Frontal cortex (tissue), 4 donors: ENCODE results near the gene NEB. TPM values are rescaled to one million over a fixed set of nuclear protein-coding genes. Genes with fewer than 3 reads are reported as not detected.
A peak's percentile ranks its signal among the peaks of the same experiment; 100 is the strongest.
"Not testable (repeated sequence)": the region's sequence is repeated elsewhere in the genome, so short reads cannot be mapped to it uniquely, and the experiment has no call there.

Source experiments
- DNase-seq, 2 donors: peaks; one replicate each; pipeline ENCODE4 v3.0.0; 2012; ENCODE audit warnings: low spot score in 2 of 2
- FAIRE-seq: peaks from 2 replicates; lab custom pipeline; 2012; peaks lifted over from hg19 to GRCh38; lab: Jason Lieb, UNC
- total RNA-seq: library from RNA; depleted of rRNA; stranded (reverse); fragments of >200 nt; gene quantifications from one replicate; pipeline ENCODE4 v1.2.3, GENCODE V29; 2014
- donor health status: control.
- donor health status: control.
- donor health status: control.

The NEB gene
- total RNA-seq, 1 donor from 2014 or later: 0.41 TPM

DNA sequence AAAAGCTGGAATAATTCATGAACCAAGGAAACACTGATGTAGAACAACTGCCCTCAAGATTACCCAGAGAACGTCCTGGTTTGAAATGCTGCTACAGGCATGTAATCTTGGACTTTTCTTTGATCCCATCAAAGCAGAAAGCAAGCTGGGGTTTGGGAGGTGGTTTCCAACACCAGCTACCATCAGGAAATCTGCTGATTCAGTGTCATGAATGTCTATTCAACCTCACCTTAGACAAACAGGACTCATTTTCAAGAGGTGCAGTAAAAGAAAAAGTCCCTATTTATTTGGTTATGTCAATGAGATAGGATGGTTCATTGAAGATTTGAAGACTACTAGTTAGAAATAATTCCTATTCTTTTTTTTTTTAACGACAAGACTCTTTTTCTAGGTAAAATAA, 72.7 kb downstream of the NEB start:
- FAIRE-seq (no peak), DNase-seq (no peak)

DNA sequence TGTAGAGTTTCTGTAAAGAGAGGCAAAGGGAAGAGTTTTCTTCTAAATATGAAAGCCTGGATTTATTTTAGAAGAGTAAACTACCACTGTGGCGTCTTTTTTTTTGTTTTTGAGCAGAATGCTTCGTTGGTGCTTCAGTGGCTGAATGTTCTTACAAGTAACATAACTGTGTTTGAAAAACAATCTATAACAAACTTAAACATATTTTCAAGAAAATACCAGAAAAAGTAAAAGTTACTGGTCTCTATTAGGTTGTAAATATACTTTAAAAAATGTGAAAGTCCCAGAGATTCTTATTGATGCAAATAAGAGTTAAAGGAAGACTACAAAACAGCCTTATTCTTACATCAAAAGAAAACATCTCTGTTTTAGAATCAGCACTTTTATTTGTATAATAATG, 76.2 kb downstream of the NEB start:
- DNase-seq (no peak), FAIRE-seq (no peak)

DNA sequence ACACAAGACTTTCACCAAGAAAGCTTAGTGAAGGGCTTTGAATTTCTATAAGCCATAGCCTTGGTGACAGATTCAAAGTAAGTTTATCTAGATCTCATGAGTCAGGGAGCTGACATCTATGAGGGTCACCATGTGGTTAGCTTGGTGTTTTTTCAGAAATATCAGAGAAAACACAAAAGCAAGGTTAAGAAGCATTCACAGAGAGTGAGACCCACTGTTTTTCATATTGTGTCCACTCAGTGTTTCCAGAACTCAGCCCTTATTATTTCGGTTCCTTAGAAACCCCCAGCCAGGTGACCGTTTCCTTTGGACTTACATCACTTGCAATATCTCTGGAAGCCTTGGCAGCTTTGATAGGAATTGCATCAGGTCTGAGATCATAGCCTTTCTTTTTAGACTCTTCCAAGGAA, 76.6 kb downstream of the NEB start:
- FAIRE-seq: no peak
- no peak for DNase-seq

DNA sequence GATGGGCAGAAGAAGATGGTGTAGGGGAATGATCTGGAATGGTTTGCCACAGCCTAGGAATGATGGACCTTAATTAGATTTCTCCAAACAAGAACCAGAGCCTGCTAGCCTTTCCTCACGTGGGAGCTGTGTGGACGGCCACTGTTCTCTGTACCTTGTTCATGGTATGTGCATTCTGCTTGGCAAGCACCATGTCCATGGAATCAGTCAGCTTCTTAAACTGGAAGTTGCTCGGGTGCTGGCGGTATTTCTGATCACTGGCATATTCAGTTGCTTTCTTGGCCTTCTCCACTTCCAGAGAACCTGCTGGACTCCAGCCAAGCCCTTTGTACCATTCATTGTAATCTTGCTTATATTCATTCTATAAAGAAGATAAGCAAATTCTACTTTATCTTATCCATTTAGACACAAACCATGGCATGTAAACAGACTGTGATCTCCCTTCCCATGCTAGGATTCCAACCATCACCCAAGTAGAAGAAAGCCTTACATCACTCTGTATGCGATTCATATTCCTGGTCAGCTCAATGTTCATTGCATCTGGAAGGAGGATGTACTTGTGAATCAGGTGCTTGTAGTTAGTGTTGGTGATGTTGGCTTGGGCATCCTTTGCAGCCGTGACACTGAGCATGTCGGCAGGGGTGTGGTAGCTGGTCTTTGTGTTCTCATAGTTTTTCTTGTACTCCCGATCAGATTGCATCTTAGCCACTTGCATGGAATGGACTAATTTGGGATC, 78.4 kb downstream of the NEB start:
- DNase-seq (no peak), FAIRE-seq (no peak)

DNA sequence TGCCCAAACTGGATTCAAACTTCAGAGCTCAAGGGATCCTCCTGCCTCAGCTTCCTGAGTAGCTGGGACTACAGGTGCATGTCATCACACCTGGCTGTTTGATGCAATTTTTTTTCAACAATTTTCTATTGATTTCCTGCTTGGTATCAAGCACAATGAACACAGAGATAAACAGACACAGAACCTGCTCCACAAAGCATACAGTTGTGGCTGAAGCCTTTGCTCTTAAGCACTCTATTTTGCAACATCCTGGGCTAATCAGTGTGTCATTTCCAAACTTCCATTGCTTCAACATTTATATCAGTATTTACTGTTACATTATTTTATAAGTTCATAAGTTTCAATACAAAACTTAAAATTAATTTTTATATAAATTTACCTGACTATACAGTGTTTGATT, 79.4 kb downstream of the NEB start:
- FAIRE-seq (no peak), DNase-seq (no peak)

DNA sequence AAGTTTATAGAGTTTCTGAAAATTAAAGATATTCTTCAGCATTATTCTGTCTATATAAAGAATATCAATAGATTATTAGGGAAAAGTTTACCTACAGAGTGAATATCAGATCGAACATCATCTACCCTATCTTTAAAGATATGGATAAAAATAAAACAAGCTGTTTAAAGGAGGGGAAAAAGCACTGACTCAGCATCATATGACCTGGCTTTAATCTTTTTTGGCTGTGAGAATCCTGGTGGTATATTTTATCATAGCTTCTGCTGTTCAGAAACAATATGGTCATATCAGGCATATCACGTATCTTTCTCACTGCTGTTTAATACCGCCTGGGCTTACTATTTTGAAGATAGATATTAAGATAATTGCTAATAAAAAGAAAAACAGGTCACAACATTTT, 80.2 kb downstream of the NEB start:
- DNase-seq: no peak
- FAIRE-seq: no peak

DNA sequence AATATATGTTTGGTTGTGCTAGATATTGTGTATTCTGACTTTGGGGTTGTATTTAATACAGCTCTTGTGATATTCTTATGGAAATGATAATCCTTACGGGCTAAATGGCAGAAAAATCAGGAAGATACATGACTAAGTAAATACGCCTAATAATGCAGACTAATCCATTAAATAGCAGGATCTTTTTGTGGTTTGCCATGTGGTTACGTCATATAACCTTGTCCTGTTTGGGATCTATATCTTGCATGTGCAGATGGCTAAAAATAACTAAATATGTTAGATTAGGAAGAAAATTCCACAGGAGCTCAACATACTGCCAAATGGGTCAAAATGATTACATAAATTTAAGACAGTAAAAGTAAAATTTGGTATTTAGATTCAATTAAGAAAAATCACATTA, 83.0 kb downstream of the NEB start:
- no peak for FAIRE-seq
- no peak for DNase-seq

DNA sequence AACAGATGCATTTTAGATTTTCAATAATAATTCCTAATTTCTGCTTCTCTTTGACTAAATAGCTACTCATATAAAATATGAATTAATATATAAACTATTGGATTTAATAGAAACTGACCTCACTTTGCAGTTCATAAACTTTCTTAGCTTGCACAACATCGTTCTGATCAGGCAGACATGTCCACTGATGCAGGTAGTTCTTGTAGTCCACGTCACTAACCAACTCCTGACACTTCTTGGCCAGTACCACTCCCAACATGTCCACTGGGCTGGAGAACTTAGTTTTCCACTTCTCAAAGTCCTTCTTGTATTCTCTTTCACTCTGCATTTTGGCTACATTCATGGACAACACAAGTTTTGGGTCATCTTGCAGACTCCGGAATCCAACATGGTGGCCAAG, 83.8 kb downstream of the NEB start:
- DNase-seq (no peak), FAIRE-seq (no peak)

DNA sequence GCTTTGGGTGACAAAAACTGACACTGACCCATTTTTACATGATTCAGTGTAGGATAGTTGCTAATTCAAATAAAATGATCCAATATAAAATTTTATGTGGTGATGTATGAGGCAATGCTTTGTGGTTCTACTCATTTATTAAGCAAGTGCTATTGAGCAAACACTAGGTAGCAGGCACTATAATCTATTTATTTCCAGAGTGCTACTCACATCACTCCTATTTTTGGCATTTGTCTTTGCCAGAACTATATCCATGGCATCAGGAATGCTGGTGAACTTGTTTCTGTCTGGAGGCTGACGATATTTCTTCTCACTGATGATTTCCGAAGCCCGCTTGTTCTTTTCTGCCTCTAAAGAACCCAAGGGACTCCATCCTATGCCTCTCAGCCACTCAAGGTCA, 84.3 kb downstream of the NEB start:
- FAIRE-seq: no peak
- no peak for DNase-seq

DNA sequence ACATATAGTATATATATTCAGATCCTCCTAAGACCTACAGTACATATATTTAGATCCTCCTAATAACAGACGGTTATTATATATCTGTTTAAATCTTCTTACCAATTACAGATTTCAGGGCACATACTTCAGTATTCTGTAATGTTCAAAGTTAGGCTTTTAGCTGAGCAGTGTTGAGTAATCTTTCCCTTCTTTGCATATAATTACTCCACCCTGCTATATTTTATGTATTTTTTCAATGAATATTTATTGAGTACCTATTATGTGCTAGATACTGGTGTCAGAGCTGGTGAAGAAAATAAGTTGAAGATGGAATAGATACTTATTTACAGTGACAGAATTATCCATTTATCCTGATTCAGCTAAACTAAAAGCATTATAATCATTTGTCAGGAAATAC, 84.9 kb downstream of the NEB start:
- no peak for DNase-seq
- FAIRE-seq: no peak

DNA sequence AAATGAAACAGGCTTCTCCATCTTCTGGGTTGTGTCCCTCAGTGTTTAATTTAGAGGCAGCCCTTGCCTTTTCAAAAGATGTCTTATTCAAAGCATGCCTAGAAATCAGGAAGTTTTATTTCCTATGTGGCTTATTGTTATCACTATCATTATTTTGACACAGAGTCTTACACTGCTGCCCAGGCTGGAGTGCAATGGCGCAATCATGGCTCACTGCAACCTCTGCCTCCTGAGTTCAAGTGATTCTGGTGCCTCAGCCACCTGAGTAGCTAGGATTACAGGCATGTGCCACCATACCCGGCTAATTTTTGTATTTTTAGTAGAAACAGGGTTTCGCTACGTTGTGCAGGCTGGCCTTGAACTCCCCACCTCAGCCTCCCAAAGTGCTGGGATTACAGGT, 87.8 kb downstream of the NEB start:
- not testable (repeated sequence) for FAIRE-seq, DNase-seq

DNA sequence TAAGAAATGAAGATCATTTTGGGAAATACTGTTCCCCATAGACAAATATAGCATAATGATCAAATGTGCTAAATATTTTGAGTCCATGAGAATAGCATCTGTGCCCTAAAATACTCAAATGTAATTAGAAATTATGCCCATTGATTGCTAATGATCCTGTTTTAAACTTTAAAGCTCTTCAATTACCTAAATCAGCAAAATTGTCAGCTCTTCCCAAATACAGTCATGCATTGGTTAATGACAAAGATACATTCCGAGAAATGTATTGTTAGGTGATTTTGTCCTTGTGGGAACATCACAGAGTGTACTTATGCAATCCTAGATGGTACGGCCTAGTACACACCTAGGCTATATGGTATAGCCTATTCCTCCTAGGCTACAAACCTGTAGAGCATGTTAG, 89.7 kb downstream of the NEB start:
- no peak for DNase-seq
- FAIRE-seq: no peak

DNA sequence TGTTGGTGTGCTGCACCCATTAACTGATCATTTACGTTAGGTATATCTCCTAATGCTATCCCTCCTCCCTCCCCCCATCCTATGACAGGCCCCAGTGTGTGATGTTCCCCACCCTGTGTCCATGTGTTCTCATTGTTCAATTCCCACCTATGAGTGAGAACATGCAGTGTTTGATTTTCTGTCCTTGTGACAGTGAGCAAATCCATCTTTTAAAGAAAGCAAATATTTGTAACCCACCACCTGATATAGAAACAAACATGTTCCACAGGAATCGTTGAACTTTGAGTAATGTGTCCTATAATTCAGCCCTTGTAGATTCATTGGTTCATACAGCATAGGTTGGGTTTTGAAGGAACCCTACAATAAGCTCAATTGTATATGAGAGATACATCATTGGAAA, 92.4 kb downstream of the NEB start:
- FAIRE-seq, DNase-seq: not testable (repeated sequence)

DNA sequence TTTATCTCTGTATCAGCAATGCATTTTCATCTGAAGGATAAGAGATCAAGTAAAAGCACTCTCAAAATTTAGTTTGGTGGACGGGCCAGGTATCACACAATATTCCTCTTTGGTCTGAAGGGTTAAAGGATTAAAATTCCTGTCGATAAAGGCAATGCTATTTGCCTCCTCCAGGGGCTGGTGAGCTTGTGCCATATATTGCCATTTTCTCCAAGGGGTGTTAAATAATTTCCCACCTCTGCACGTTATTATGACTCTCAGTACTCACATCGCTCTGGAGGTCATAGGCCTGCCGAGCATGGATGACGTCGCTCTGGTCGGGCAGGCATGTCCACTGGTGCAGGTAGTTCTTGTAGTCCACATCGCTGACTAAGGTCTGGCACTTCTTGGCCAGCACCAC, 94.2 kb downstream of the NEB start:
- FAIRE-seq: no peak

DNA sequence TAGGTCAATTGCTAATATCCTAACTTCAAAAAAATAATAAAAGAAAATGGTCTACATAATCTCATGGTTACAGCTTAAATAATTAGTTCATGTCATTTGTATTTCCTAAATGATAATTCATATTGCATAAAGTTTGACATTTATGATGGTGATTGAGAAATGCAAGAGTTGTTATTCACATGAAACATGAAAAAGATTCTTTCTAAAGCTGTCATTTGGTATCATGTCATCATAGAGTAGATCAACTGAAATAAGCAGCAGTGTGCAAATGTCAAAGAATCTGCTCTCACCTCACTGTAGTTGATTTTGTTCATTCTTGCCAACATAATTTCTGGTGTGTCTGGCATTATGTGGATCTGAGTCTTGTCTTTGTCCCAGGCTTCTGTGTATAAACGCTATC, 95.3 kb downstream of the NEB start:
- FAIRE-seq: no peak
- DNase-seq: no peak

More for the DNA sequence above, 94.2 kb downstream of the NEB start:
- DNase-seq: no peak

DNA sequence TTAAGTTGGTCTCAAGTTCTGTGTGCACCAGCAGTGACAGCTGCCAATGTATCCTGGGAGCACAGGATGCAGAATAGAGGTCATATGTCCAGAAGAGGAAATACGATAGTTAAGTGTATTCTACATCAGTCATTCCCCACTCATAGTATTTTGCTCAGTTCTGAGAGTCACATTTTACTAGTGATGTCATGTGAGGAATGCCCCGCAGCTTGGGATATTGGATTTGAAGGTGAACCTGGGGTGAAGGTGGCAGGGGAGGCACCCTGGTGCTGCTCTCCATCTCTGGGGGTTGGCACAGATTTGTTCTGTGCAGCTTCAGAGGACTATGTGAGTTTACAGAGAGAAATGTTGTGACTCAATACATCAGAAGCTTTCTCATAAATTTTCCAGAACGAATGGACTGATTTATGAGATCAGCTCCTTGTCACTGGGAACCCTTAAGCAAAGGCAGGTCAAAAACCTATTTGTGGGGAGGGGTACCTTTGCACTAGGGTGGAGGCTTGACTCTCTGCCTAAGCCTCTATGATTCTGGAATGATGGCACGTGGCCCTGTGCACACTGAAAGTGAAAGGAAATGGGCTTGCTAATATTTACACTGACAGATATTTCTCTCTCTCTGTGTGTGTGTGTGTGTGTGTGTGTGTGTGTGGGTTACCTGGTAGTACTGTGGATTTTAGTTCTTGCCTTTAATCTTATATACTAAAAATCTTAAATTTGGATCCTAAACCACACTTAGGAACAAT, 95.9 kb downstream of the NEB start:
- FAIRE-seq: no peak

DNA sequence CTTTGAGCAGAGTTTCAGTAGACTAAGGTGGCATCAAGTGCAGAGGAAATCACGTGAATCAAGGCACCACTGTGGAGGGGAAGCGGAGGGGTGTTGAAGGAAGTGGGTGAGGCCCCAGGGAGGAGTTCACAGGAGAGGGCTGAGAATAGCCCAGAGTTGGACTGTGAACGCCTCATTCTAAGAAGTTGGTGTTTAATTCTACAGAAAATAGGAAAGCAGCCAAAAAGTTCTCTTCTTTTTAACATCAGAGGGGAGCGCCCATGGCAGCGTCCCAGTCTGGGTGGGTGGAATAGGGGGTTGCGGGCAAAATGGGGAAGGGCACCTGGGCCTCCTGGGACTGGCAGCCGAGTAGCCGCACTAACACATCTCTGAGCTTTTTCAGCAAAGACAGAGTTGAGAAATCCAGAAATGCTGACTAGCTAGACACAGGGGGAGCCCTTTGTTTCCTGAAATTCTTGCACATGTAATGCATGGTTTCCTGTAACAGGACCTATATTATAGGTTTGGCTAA, 97.0 kb downstream of the NEB start:
- FAIRE-seq (no peak), DNase-seq (no peak)

More for the DNA sequence above, 95.9 kb downstream of the NEB start:
- DNase-seq: no peak

DNA sequence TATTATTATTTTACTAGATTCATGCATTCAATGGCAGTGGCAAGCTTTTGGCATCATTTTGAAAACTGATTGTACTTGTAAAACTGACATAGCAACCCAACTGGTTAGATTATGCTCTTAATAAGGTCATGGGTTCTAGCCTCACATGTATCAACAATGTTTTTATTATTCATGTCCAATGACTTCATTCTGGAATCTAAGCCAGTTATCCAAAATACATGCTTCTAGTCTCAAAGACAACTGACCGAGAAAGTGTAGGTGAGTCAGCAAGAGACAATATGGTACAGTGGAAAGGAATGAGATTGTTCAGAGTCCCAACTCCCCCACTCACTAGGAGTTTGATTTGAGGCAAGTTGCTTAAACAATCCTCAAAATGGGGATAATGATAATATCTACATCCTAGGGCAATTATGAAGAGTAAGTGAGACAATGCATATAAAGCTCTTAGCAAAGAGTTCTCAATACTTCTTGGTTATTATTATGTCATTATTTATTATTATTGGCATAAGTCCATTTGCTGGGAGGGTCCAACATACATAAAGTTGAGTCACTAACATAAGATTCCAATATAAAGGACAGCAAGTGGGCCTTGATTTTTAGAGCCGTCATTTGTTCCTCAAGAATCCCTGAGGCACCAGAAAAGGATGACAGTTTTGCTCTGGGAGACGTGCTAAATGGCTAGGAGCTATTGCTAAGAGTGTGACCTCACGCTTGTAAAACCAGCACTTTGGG, 99.4 kb downstream of the NEB start:
- no peak for FAIRE-seq
- no peak for DNase-seq

DNA sequence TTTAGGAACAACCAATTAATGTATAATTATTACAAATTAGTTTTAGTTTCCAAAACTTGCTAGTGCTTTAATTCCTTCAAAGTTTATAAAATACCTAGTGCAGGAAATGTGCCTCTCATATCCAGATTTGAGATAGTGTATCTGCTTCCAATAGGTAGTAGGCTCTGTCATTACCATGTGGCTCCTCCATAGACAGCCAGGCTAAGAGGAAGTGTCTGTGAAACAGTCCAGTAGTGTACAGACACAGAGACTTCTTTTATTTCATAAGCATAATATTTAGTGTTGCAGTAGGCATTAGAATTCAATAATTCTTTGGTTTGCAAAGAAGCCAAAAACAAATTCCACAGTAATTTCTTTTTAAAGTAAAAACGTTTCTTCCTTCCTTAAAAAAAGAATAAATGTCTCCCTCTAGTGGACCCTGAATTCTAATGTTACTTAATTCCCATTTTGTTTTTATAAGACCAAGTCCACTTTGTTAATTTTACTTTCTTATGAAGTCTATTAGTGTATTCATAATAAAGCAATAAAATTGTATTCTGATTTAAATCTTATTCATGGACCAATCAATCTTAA, 101.2 kb downstream of the NEB start:
- DNase-seq (no peak), FAIRE-seq (peak; percentile 3)

DNA sequence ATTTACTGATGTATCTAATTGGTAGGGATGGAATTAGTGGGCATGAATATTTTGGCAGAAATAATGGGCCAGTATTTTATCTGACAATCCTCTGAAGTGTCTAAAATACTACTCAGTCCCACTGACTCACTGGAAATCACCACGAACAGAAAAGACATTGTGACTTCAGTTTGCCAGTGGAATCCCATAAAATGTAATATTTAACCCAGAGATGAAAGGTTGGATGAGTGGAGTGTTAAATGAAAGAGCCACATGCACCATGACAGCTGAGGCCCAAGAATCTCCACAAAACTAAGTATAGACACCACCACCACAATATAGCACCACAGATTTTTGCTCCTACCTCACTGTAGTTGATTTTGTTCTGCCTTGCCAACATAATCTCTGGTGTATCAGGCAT, 103.9 kb downstream of the NEB start:
- DNase-seq (no peak), FAIRE-seq (no peak)
